OCI-M2 (cell line): Measurements from ENCODE around the gene ESPL1.

Source experiments
- DNase-seq: peaks from one replicate; lab custom pipeline; 2025; ENCODE audit not compliant: unreplicated experiment; lab: John Stamatoyannopoulos, UW

ESPL1 gene

GRCh38 chr12:53333845-53334244 lies 65.7 kb downstream of the ESPL1 start:
- DNase-seq, result no peak

DNA sequence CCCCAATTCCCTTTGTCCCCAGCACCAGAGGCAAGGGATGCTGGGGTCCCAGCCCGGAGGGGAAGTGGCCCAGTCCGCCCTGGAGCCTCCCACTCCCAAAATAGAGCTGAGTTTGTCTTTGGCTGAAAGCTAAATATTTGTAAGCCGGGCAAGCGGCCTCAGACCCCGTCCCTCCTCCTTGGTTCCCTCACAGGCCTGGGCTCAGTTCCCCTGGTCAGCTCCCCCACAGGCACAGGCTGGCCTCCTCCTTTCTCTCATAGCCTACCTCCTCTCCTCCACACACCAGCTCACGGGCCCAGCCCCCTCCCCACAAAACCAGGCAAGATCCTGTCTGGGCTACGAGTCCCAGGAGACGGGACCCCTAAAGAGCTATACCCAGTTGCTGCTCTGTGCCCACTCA lies 66.7 kb downstream of the ESPL1 start:
- DNase-seq, result no peak

- DNase-seq, result no peak
These were observed 68.1 kb downstream of the ESPL1 start, which contains the start of gene SP7 for GRCh38 chr12:53336181-53336681. TSS of gene SP7 (minus strand) at chr12:53336354. CDS start at chr12:53335646, 708 bp downstream.

DNA sequence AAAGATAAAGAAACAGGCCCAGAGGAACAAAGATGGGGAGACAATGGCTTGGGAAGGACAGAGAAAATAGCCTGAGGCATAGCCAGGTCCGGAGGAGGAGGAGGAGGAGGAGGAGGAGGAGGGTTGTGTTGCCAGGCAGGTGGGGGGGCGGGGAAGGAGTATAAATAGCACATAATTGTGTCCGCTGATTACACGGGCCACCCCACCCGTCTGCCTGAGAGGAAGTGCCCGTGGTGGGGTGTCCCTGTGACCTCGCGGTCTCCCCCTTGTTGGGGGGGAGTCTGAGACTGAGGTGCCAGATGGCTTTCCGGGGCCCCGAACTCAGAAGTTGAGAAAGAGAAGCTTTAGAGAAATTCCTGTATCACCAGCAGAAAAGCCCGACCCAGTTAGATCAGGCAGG lies 69.9 kb downstream of the ESPL1 start:
- no peak for DNase-seq

- no peak for DNase-seq
These were observed 70.8 kb downstream of the ESPL1 start for GRCh38 chr12:53338916-53339315.

DNA sequence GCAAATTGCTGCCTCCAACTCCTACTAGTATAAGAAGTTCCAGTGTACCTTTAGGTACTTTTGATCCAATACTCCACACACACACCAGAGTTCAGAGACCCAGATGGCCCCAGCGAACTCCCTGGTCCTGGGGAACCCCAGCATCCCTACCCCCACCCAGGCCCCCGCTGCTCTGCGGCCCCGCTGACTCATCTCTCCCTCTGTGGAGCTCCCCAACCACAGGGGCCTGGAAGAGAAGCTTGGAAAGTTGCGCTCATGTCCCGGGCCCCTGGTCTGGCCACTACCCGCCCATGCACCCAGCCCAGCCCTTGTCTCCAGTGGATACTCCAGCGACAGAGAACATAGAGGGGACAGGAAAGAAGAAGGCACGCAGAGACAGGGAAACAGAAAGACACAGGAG lies 72.3 kb downstream of the ESPL1 start:
- no peak for DNase-seq
